Measurements from ENCODE around the gene FAM120A. TPM values are rescaled to one million over a fixed set of nuclear protein-coding genes. Genes with fewer than 3 reads are reported as not detected.

Gene FAM120A
- total RNA-seq, 1 experiment from 2014 or later = 89.6 TPM

DNA sequence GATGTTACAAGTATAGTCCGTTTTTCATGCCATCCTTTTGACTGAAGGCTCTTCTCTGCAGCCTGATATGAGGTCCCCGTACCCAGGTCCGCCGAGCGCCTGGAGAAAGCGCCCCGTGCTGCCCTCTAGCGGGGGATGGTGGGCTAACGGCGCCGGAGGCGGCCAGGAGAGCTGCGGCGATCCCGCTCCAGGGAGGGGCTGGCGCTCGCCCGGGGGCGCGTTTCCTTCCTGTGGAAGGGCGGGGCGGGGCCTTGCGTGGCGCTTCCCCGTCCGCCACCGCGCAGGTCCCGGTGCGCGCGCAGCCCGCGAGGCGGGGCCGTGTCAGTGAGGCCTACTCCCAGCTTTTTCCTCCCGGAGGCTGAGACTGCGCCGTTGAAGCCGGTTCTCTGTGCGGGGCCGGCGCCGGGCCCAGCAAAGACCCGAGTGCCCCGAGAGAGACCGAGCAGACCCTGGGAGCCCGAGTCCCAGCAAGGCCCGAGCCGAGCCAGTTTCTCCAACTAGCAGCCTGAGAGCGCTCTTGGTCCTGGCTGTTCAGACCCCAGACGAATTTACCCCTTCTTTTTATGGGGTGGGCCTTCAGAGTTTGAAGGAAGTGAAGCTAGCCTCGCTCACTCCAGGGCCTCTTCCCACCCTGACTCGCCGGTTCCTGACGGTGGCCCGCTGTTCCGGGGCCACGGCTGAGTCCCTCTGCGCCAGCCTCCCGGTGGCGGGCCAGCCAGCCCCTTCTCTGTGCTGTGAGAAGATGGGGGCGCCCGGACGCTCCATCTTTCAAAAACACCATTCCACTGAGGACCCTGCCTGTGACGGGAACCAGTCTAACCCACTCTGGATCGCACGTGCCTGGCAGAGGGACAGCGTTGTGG, 115.2 kb downstream of the FAM120A start:
- no peaks in the 10 kb centered on the region for H3F3A ChIP-seq (ENCODE audit: low read length, unreplicated experiment)
- no peaks in the 10 kb centered on the region for H3K9me3 ChIP-seq (ENCODE audit: low read length)
- peak; percentile 93 for DNase-seq
- peak overlapping the region; percentile 81 for H2AFZ ChIP-seq (ENCODE audit: low read length)
- intact Hi-C loops (cut with micrococcal nuclease) = loop anchor here (1.0 to 10.0 kb wide), 4 partner anchors 115 to 402 kb away; partner anchors contain the start of gene FAM120A
- BruUV-seq (replicated peaks) = TSS peak; percentile 81
- H3K4me1 ChIP-seq (ENCODE audit: insufficient read depth, low read length) = peaks cover 7% of the 10 kb centered on the region
- no peaks in the 10 kb centered on the region for H3K27me3 ChIP-seq (ENCODE audit: low read length)
- no peaks in the 10 kb centered on the region; the same call in 1 of the 2 replicates for H3K36me3 ChIP-seq (ENCODE audit: low read depth, low read length)
- H3K79me2 ChIP-seq (ENCODE audit: low read length) = no peaks in the 10 kb centered on the region
- H3K4me2 ChIP-seq (ENCODE audit: low read length) = peak overlapping the region; percentile 96
- peak overlapping the region; percentile 57 for H3K27ac ChIP-seq (ENCODE audit: low read length)
- H3K9me2 ChIP-seq (replicated peaks; ENCODE audit: low read length) = no peaks in the 10 kb centered on the region
- peak; percentile 99 for ATAC-seq
- TF ChIP-seq EZH2 (IDR thresholded peaks at IDR 0.05; ENCODE audit: low read length, unreplicated experiment) (no peak), EZH2phosphoT487 (IDR thresholded peaks at IDR 0.05; ENCODE audit: borderline replicate concordance, low read length) (no peak)
- TF ChIP-seq, protein P1, sequence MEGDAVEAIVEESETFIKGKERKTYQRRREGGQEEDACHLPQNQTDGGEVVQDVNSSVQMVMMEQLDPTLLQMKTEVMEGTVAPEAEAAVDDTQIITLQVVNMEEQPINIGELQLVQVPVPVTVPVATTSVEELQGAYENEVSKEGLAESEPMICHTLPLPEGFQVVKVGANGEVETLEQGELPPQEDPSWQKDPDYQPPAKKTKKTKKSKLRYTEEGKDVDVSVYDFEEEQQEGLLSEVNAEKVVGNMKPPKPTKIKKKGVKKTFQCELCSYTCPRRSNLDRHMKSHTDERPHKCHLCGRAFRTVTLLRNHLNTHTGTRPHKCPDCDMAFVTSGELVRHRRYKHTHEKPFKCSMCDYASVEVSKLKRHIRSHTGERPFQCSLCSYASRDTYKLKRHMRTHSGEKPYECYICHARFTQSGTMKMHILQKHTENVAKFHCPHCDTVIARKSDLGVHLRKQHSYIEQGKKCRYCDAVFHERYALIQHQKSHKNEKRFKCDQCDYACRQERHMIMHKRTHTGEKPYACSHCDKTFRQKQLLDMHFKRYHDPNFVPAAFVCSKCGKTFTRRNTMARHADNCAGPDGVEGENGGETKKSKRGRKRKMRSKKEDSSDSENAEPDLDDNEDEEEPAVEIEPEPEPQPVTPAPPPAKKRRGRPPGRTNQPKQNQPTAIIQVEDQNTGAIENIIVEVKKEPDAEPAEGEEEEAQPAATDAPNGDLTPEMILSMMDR (conservative IDR thresholded peaks at IDR 0.05; ENCODE audit: low read depth, low read length) = peak; percentile 72
- POLR2A ChIA-PET (ENCODE audit: unreplicated experiment) = interaction anchor here (0.5 to 0.7 kb wide), 4 partner anchors 14 to 412 kb away, joined by 3 to 4 read pairs (median 4); no protein-coding TSS in a partner anchor
- peak overlapping the region; percentile 73 for H3K4me3 ChIP-seq (ENCODE audit: low read length)
- peak overlapping the region; percentile 98 for H3K9ac ChIP-seq (ENCODE audit: low read length)
- no peaks in the 10 kb centered on the region for H4K20me1 ChIP-seq (ENCODE audit: low read length)
- CTCF ChIA-PET = interaction anchor here (0.6 to 0.7 kb wide), 3 partner anchors 9 to 620 kb away, joined by 3 to 6 read pairs (median 3); partner anchors contain the start of gene FGD3

DNA sequence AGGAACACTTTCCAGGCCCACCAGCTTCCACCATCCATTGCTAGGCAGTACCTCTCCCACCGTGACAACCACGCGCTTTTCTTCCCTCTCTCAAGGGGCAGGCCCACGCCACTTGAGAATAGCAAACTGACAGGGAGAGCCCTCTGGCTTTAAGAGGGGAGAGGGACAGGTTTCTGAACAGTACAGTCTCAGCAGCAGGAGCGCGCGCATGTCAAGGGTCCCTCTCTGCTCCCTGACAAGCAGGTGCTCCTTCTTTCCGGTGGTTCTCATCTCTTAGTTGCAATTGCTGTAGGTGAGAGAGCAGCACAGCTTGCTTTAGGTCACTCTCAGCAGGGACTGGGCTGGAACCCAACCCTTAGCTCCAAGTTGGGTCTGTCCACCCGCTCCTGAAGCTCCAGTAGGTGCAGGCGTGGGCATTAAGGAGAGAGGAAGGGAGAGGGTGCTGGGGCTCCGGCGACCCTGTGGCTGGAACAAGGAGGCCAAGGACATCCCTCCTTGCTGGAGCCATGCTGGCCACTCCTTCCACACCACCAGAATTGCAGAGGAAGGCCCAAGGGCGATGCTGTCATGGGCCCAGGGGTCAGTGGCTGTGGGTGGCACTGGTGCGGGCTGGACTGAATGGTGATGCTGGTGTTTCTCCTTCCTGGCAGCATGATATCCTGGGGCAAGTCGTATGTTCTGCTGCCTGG, 115.9 kb downstream of the FAM120A start:
- intact Hi-C loops (cut with micrococcal nuclease) = loop anchor here (10.0 kb wide), 3 partner anchors 253 to 403 kb away; no protein-coding TSS in a partner anchor
- ATAC-seq (no peak), DNase-seq (no peak)
- Histone ChIP-seq H2AFZ (ENCODE audit: low read length) (no peak overlapping the region), H3F3A (ENCODE audit: low read length, unreplicated experiment) (no peaks in the 10 kb centered on the region), H3K27ac (ENCODE audit: low read length) (no peak overlapping the region), H3K4me1 (ENCODE audit: insufficient read depth, low read length) (peaks cover 7% of the 10 kb centered on the region), H3K9me2 (replicated peaks; ENCODE audit: low read length) (no peaks in the 10 kb centered on the region), H3K27me3 (ENCODE audit: low read length) (no peaks in the 10 kb centered on the region), H3K9ac (ENCODE audit: low read length) (peak overlapping the region; percentile 98), H4K20me1 (ENCODE audit: low read length) (no peaks in the 10 kb centered on the region), H3K9me3 (ENCODE audit: low read length) (no peaks in the 10 kb centered on the region), H3K36me3 (ENCODE audit: low read depth, low read length) (no peaks in the 10 kb centered on the region; the same call in 1 of the 2 replicates), H3K4me3 (ENCODE audit: low read length) (peak overlapping the region; percentile 73), H3K4me2 (ENCODE audit: low read length) (peak overlapping the region; percentile 96), H3K79me2 (ENCODE audit: low read length) (no peaks in the 10 kb centered on the region)
- POLR2A ChIA-PET (ENCODE audit: unreplicated experiment) = interaction anchor here (0.6 kb wide), 2 partner anchors 15 to 411 kb away, joined by 3 read pairs; no protein-coding TSS in a partner anchor
- no TSS peak for BruUV-seq (replicated peaks)
- CTCF ChIA-PET = no interaction called here
- TF ChIP-seq EZH2 (IDR thresholded peaks at IDR 0.05; ENCODE audit: low read length, unreplicated experiment) = no peak
- TF ChIP-seq, protein P1 (conservative IDR thresholded peaks at IDR 0.05; ENCODE audit: low read depth, low read length) = no peak
- TF ChIP-seq EZH2phosphoT487 (IDR thresholded peaks at IDR 0.05; ENCODE audit: borderline replicate concordance, low read length) = no peak

All from PC-3 (cell line).